ENCODE results near the gene KNL1. TPM values are rescaled to one million over a fixed set of nuclear protein-coding genes. Genes with fewer than 3 reads are reported as not detected.

The KNL1 gene
- total RNA-seq, 1 experiment from 2014 or later = 28.9 TPM

DNA sequence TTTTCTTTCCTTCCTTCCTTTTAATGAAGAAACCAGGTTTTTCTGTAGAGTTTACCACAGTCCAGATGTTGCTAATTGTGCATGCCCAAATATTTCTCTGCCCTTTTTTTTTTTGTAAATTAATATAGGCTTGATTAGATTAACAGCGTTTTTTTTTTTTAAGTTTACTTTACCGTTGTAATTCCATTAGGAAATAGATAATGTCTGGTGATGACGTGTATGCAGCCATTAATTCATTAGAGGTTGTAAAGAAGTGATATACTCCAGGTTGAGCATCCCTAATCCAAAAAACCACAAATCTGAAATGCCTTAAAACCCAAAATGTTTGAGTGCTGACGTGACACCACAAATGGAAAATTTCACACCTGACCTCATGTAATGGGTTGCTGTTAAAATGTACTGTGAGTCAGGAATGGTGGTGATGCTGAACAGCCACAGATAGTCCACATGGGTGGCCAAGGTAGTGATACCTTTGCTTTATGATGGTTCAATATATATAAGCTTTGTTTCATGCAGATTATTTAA, 43.2 kb downstream of the KNL1 start:
- DNase-seq (ENCODE audit: low read depth, low spot score) = no peak
- BruUV-seq (replicated peaks) = no TSS peak
- H3K27ac ChIP-seq (ENCODE audit: low read length) = no peak overlapping the region
- H3K27me3 ChIP-seq (ENCODE audit: control insufficient read depth, insufficient read depth, low read length) = no peaks in the 10 kb centered on the region
- CTCF ChIA-PET = no interaction called here
- TF ChIP-seq TCF7L2 (IDR thresholded peaks at IDR 0.05; ENCODE audit: low read depth, low read length) (no peak), POLR2AphosphoS5 (IDR thresholded peaks at IDR 0.05; ENCODE audit: low read depth, low read length) (no peak), SIN3A (IDR thresholded peaks at IDR 0.05; ENCODE audit: borderline replicate concordance, insufficient read depth, low read depth, low read length) (no peak)
- TF ChIP-seq, protein P1, sequence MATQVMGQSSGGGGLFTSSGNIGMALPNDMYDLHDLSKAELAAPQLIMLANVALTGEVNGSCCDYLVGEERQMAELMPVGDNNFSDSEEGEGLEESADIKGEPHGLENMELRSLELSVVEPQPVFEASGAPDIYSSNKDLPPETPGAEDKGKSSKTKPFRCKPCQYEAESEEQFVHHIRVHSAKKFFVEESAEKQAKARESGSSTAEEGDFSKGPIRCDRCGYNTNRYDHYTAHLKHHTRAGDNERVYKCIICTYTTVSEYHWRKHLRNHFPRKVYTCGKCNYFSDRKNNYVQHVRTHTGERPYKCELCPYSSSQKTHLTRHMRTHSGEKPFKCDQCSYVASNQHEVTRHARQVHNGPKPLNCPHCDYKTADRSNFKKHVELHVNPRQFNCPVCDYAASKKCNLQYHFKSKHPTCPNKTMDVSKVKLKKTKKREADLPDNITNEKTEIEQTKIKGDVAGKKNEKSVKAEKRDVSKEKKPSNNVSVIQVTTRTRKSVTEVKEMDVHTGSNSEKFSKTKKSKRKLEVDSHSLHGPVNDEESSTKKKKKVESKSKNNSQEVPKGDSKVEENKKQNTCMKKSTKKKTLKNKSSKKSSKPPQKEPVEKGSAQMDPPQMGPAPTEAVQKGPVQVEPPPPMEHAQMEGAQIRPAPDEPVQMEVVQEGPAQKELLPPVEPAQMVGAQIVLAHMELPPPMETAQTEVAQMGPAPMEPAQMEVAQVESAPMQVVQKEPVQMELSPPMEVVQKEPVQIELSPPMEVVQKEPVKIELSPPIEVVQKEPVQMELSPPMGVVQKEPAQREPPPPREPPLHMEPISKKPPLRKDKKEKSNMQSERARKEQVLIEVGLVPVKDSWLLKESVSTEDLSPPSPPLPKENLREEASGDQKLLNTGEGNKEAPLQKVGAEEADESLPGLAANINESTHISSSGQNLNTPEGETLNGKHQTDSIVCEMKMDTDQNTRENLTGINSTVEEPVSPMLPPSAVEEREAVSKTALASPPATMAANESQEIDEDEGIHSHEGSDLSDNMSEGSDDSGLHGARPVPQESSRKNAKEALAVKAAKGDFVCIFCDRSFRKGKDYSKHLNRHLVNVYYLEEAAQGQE (IDR thresholded peaks at IDR 0.05; ENCODE audit: insufficient read depth in 1 of 2, low read depth in 2 of 2, low read length in 1 of 2) = no peak
- TF ChIP-seq, protein P2, sequence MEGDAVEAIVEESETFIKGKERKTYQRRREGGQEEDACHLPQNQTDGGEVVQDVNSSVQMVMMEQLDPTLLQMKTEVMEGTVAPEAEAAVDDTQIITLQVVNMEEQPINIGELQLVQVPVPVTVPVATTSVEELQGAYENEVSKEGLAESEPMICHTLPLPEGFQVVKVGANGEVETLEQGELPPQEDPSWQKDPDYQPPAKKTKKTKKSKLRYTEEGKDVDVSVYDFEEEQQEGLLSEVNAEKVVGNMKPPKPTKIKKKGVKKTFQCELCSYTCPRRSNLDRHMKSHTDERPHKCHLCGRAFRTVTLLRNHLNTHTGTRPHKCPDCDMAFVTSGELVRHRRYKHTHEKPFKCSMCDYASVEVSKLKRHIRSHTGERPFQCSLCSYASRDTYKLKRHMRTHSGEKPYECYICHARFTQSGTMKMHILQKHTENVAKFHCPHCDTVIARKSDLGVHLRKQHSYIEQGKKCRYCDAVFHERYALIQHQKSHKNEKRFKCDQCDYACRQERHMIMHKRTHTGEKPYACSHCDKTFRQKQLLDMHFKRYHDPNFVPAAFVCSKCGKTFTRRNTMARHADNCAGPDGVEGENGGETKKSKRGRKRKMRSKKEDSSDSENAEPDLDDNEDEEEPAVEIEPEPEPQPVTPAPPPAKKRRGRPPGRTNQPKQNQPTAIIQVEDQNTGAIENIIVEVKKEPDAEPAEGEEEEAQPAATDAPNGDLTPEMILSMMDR (IDR thresholded peaks at IDR 0.05) = no peak
- no peaks in the 10 kb centered on the region for H3K9me3 ChIP-seq (ENCODE audit: control insufficient read depth, insufficient read depth, low read depth, low read length)
- intact Hi-C loops (cut with micrococcal nuclease; ENCODE audit: unreplicated experiment) = no loop called here
- H3K4me1 ChIP-seq (ENCODE audit: control insufficient read depth, insufficient read depth, low read length) = peaks cover 3% of the 10 kb centered on the region; the same call in 1 of the 2 replicates
- H3K4me3 ChIP-seq (ENCODE audit: low read depth in 2 of 2, low read length in 2 of 2) = no peak overlapping the region
- no peak for ATAC-seq
- in situ Hi-C loops (cut with HindIII; ENCODE audit: low pct_unique_long_range_greater_than_20kb, low sequenced_read_pairs) = loop anchor here (25.0 kb wide), 1 partner anchor 150 kb away; no protein-coding TSS in a partner anchor
- peaks cover 2% of the 10 kb centered on the region; the same call in 1 of the 2 replicates for H3K36me3 ChIP-seq (ENCODE audit: control insufficient read depth, insufficient read depth, low read length)
- POLR2A ChIA-PET = no interaction called here

DNA sequence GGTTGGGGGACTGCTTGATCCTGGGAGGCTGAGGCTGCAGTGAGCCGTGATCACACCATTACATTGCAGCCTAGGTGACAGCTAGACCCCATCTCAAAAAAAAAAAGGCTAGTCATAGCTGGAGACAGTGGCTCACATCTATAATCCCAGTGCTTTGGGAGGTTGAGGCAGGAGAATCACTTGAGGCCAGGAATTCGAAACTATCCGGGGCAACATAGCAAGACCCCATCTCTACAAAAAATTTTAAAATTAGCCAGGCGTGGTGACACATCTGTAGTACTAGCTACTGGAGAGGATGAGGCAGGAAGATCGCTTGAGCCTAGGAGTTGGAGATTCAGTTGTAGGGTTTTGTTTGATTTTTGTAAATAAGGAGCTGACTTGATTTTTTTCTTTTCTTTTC, 45.6 kb downstream of the KNL1 start:
- ATAC-seq (no peak), DNase-seq (ENCODE audit: low read depth, low spot score) (no peak)
- no TSS peak for BruUV-seq (replicated peaks)
- POLR2A ChIA-PET = interaction anchor here (0.7 kb wide), 1 partner anchor 252 kb away, joined by 6 read pairs; no protein-coding TSS in a partner anchor
- no peaks in the 10 kb centered on the region for H3K9me3 ChIP-seq (ENCODE audit: control insufficient read depth, insufficient read depth, low read depth, low read length)
- intact Hi-C loops (cut with micrococcal nuclease; ENCODE audit: unreplicated experiment) (no loop called here), in situ Hi-C loops (cut with HindIII; ENCODE audit: low pct_unique_long_range_greater_than_20kb, low sequenced_read_pairs) (loop anchor here (25.0 kb wide), 1 partner anchor 148 kb away; no protein-coding TSS in a partner anchor)
- peaks cover 2% of the 10 kb centered on the region; the same call in 1 of the 2 replicates for H3K36me3 ChIP-seq (ENCODE audit: control insufficient read depth, insufficient read depth, low read length)
- no peaks in the 10 kb centered on the region for H3K27me3 ChIP-seq (ENCODE audit: control insufficient read depth, insufficient read depth, low read length)
- no peak overlapping the region for H3K27ac ChIP-seq (ENCODE audit: low read length)
- no peaks in the 10 kb centered on the region for H3K4me1 ChIP-seq (ENCODE audit: control insufficient read depth, insufficient read depth, low read length)
- H3K4me3 ChIP-seq (ENCODE audit: low read depth in 2 of 2, low read length in 2 of 2) = no peak overlapping the region
- TF ChIP-seq SIN3A (IDR thresholded peaks at IDR 0.05; ENCODE audit: borderline replicate concordance, insufficient read depth, low read depth, low read length) = no peak
- TF ChIP-seq TCF7L2 (IDR thresholded peaks at IDR 0.05; ENCODE audit: low read depth, low read length) = no peak
- TF ChIP-seq, protein P2 (IDR thresholded peaks at IDR 0.05) = no peak
- TF ChIP-seq, protein P1 (IDR thresholded peaks at IDR 0.05; ENCODE audit: insufficient read depth in 1 of 2, low read depth in 2 of 2, low read length in 1 of 2) = no peak
- no peak for TF ChIP-seq POLR2AphosphoS5 (IDR thresholded peaks at IDR 0.05; ENCODE audit: low read depth, low read length)
- CTCF ChIA-PET = interaction anchor here (0.5 to 0.7 kb wide), 2 partner anchors 71 to 164 kb away, joined by 6 to 8 read pairs; partner anchors contain the start of gene RPUSD2

All from Panc1 (cell line).